ENCODE data around the gene ING3. TPM values are rescaled to one million over a fixed set of nuclear protein-coding genes. Genes with fewer than 3 reads are reported as not detected.

The ING3 gene
- total RNA-seq, 1 donor from 2014 or later: 13.4 TPM

DNA sequence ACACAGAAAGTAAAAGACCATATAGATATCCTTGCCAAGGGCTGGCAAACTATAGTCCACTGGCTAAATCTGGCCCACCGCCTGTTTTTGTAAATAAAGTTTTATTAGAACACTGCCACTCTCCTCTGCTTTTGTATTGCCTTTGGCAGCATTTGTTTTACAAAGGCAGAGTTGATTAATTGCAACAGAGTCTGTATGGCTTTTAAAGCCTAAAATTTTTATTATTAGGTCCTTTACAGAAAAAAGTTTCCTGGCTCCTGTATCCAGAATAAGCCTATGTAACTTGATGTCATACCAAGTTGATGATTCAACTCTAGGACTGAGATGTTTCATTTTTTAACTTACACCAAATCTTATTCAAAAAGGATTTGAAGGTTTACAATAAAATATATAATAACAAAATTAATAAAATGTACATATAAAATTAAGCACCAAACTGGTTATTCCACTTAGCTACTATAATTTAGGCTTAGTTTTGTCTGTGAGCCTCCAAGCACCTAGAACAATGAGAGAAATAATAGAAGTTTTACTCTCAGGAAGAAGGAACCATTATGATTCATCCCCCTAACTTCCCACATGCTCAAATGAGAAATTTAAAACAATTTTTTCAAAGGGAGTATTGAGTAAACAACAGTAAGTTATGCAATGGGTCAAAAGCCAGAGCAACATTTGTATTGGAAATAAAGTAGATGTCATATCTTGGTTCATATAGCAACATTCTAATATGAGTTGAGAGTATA is 69.8 kb downstream of the ING3 start:
- DNase-seq: no peak
- peaks cover 91% of the 10 kb centered on the region for H3K4me1 ChIP-seq
- intact Hi-C loops (cut with micrococcal nuclease): no loop called here
- peak overlapping the region; percentile 78 for H3K27ac ChIP-seq (replicated peaks)
- H3K9me3 ChIP-seq (replicated peaks): no peaks in the 10 kb centered on the region
- H3K27me3 ChIP-seq (ENCODE audit: low read depth): no peaks in the 10 kb centered on the region
- peaks cover 17% of the 10 kb centered on the region for H3K36me3 ChIP-seq
- no peak overlapping the region for H3K4me3 ChIP-seq
- TF ChIP-seq, protein P1, sequence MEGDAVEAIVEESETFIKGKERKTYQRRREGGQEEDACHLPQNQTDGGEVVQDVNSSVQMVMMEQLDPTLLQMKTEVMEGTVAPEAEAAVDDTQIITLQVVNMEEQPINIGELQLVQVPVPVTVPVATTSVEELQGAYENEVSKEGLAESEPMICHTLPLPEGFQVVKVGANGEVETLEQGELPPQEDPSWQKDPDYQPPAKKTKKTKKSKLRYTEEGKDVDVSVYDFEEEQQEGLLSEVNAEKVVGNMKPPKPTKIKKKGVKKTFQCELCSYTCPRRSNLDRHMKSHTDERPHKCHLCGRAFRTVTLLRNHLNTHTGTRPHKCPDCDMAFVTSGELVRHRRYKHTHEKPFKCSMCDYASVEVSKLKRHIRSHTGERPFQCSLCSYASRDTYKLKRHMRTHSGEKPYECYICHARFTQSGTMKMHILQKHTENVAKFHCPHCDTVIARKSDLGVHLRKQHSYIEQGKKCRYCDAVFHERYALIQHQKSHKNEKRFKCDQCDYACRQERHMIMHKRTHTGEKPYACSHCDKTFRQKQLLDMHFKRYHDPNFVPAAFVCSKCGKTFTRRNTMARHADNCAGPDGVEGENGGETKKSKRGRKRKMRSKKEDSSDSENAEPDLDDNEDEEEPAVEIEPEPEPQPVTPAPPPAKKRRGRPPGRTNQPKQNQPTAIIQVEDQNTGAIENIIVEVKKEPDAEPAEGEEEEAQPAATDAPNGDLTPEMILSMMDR (IDR thresholded peaks at IDR 0.05; ENCODE audit: borderline replicate concordance): no peak

DNA sequence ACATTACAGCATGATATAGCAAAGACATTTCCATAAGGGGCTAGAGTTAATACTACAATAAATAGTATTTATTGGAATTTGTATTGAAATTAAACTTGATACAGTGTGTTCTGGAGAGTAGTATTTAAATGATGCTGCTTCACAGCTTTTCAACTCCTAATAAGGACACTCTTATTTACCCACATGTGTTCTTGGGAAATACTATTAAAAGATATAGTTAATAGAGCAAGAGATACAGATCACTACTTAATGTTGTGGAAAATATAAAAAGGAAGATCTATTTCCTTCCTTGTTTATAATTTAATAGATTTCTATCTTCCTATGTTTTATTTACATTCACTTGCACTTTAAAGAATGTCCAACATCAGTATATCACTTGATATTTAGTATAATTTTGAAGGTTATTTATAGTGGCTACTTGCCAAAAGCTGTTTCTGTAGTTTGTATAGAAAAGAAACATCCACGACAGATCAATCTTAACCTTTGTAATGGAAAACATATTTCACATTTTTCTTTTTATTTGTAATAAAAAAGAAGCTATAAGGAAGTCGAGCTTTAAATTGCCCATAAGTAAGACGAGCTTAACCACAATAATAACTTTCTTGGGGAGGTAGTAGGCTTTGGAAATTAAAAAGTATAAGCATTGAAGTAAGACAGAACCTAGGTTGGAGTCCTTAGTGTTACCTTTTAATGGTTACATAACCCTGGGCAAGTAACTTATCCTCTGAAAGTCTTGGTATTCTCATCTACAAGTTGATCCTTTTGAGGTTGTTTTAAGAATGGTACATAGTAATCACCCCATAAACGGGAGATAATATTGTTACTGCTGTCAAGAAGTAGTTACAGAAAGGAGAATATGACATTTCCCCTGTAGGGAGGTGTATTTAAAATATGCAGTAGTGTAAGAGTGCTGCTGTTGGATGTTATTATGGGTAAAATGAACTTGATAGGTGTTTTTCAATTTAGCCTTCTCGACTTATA is 70.7 kb downstream of the ING3 start:
- H3K9me3 ChIP-seq (replicated peaks): no peaks in the 10 kb centered on the region
- peaks cover 86% of the 10 kb centered on the region for H3K4me1 ChIP-seq
- peaks cover 10% of the 10 kb centered on the region for H3K36me3 ChIP-seq
- H3K4me3 ChIP-seq: no peak overlapping the region
- intact Hi-C loops (cut with micrococcal nuclease): no loop called here
- H3K27me3 ChIP-seq (ENCODE audit: low read depth): no peaks in the 10 kb centered on the region
- TF ChIP-seq, protein P1 (IDR thresholded peaks at IDR 0.05; ENCODE audit: borderline replicate concordance): no peak
- peak overlapping the region; percentile 78 for H3K27ac ChIP-seq (replicated peaks)
- DNase-seq: no peak

DNA sequence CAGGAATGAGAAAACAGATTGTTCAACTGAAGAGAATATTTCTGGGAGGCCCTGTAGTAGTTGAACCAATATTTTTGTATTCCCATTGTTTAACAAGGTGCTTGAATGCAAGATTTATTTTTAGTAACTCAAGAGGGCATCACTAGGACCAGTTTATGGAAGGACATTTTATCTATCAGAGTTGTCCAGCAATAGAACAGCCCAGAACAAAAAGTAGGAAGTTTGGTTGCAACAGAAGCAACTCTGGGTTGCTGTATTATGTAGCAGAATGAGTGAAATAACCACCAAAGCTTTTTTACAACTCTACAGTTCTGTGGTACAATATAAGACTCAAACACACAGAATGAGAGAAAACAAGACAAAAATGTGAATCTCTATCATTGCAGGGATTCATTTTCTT is 72.6 kb downstream of the ING3 start:
- Histone ChIP-seq H3K9me3 (replicated peaks) (no peaks in the 10 kb centered on the region), H3K27ac (replicated peaks) (peak overlapping the region; percentile 78), H3K4me1 (peaks cover 82% of the 10 kb centered on the region), H3K4me3 (peak overlapping the region; percentile 1), H3K27me3 (ENCODE audit: low read depth) (no peaks in the 10 kb centered on the region), H3K36me3 (no peaks in the 10 kb centered on the region)
- TF ChIP-seq, protein P1 (IDR thresholded peaks at IDR 0.05; ENCODE audit: borderline replicate concordance): no peak
- no peak for DNase-seq
- intact Hi-C loops (cut with micrococcal nuclease): no loop called here

GRCh38 chr7:121023683-121024511 is 73.3 kb downstream of the ING3 start:
- Histone ChIP-seq H3K4me3 (peak overlapping the region; percentile 1), H3K9me3 (replicated peaks) (no peaks in the 10 kb centered on the region), H3K36me3 (no peaks in the 10 kb centered on the region), H3K4me1 (peaks cover 82% of the 10 kb centered on the region), H3K27ac (replicated peaks) (peak overlapping the region; percentile 78), H3K27me3 (ENCODE audit: low read depth) (no peaks in the 10 kb centered on the region)
- TF ChIP-seq, protein P1 (IDR thresholded peaks at IDR 0.05; ENCODE audit: borderline replicate concordance): no peak
- DNase-seq: no peak
- intact Hi-C loops (cut with micrococcal nuclease): no loop called here

DNA sequence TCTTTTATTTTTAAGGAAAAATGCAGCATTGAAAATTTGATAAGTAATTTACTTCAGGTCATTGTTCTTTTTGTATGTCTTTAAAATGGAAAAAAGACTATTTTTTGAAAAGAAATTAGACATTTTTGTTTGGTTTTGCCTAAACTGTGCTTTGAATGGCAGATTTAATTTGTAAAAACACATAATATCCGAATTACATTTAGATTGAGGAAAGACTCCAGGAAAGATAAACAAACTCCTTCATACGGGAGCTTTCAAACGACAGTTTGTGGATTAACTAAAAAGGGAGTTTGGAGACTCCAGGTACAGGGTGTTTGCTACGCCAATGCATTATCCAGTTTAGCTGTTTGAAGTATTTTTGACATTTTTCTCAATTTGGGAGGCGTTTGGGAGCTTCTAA is 74.0 kb downstream of the ING3 start:
- Histone ChIP-seq H3K36me3 (no peaks in the 10 kb centered on the region), H3K27ac (replicated peaks) (peak overlapping the region; percentile 78), H3K4me1 (peaks cover 82% of the 10 kb centered on the region), H3K9me3 (replicated peaks) (no peaks in the 10 kb centered on the region), H3K27me3 (ENCODE audit: low read depth) (no peaks in the 10 kb centered on the region), H3K4me3 (peak overlapping the region; percentile 1)
- no peak for DNase-seq
- TF ChIP-seq, protein P1 (IDR thresholded peaks at IDR 0.05; ENCODE audit: borderline replicate concordance): no peak
- intact Hi-C loops (cut with micrococcal nuclease): no loop called here
